HG03025 (cell line): ENCODE results near the gene TADA1.
"Not testable (repeated sequence)": the region's sequence is repeated elsewhere in the genome, so short reads cannot be mapped to it uniquely, and the experiment has no call there.

Source experiments
- ATAC-seq: cut with Tn5 transposase; IDR thresholded peaks from one replicate; pipeline ENCODE4 v1.9.1; 2021; ENCODE audit warnings: mild to moderate bottlenecking, moderate library complexity; ENCODE audit not compliant: unreplicated experiment, low FRiP score

TADA1 gene

GRCh38 chr1:166848193-166848592 lies 27.9 kb downstream of the TADA1 start:
- no peak for ATAC-seq

GRCh38 chr1:166844791-166845190 lies 31.3 kb downstream of the TADA1 start:
- ATAC-seq = no peak

GRCh38 chr1:166843769-166844596 lies 32.1 kb downstream of the TADA1 start:
- no peak for ATAC-seq

DNA sequence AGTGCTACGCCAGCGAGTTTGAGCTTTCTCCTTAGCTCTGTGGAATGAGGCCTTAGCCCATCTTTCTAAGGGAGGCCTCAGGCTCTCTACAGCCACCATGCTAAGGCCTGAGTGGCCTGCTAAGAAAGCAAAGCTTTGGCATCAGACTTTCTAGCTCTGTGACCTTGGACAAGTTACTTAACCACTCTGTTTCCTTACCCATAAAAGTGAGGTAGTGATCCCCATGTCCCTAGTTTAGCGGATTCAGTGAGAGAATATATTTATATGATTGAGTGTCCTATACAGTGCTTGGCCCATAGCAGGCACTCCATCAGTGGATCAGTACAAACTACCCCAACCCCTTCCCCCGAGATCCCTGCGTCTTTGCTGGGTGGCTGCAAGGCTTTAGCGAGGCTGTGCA lies 32.7 kb downstream of the TADA1 start:
- no peak for ATAC-seq

GRCh38 chr1:166840309-166841274 lies 35.5 kb downstream of the TADA1 start:
- ATAC-seq = no peak

GRCh38 chr1:166839600-166840308 lies 36.3 kb downstream of the TADA1 start:
- peak; percentile 32 for ATAC-seq

DNA sequence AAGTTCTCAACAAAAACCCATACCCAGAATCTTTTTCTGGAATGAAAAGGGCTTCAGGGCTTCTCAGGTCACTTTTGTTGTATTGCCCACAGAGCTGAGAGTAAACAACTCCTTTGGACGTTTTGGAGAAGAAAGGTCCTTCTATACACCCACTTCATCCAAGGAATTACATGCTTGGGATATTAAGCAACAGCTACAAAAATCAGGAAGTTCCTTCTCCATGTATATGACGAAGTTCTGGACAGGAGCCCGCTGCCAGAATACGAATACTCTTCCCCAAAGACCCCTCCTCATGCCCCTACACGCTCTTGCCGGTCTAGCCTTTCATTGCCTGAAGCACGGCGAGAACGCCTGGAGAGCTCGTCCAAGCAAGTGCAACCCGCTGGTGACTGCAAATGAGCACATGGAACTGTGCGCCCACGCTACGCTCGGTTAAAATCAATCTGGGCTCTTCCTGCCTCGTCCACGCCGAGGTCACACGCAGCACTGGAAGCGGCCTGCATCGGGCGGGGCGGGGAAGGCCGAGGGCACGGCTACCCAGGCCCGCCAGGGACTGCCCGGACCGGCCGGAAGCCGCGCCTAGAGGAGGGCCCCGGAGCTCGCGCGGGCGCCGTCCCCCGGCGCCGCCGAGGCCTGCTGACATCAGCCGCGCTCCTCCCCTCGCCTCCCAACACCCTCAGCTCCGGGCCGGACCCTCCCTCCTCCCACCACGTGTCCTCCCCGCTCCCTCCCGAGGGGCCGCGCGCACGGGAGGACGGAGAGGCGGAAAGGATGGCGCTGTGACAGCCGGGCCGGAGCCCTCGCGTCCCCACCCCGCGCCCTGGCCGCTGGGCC lies 37.1 kb downstream of the TADA1 start, which contains the start of gene POGK:
Gene POGK (plus strand): TSS at position 710 of the 834 bp plus-strand sequence. CDS start 1,482 bp downstream, outside the sequence.
- peak; percentile 94 for ATAC-seq

- ATAC-seq = no peak
These were observed 39.3 kb downstream of the TADA1 start for GRCh38 chr1:166836733-166837132.

DNA sequence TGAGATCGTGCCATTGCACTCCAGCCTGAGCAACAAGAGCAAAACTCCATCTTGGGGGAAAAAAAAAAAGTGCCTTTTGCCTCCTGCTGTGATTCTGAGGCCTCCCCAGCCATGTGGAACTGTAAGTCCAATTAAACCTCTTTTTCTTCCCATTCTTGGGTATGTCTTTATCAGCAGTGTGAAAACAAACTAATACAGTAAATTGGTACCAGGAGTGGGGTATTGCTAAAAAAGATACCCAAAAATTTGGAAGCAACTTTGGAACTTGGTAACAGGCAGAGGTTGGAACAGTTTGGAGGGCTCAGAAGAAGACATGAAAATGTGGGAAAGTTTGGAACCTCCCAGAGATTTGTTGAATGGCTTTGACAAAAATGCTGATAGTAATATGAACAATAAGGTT lies 46.3 kb downstream of the TADA1 start:
- not testable (repeated sequence) for ATAC-seq

- no peak for ATAC-seq
These were observed 48.6 kb downstream of the TADA1 start for GRCh38 chr1:166827426-166827825.

DNA sequence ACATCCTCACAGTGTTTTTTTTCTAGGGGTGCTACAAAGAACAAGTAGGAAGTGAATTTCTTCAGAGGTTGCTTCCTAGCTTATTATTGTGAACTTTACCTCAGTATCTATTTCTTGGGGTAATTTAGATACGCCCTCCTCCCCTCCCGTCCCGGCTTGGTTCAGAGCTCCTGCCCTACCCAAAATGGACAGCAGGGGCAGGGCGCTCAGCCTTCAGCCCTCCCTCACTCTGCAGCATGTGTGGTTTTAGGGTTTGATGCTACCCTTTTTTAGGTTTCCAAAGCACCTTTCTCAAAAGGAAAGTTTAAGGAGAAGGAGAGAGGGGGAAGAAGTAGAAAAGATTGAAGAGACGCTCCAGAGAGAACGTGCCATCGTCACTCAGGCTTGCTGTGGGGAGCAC lies 53.7 kb downstream of the TADA1 start:
- ATAC-seq = no peak

- no peak for ATAC-seq
These were observed 56.1 kb downstream of the TADA1 start for GRCh38 chr1:166819974-166820373.

DNA sequence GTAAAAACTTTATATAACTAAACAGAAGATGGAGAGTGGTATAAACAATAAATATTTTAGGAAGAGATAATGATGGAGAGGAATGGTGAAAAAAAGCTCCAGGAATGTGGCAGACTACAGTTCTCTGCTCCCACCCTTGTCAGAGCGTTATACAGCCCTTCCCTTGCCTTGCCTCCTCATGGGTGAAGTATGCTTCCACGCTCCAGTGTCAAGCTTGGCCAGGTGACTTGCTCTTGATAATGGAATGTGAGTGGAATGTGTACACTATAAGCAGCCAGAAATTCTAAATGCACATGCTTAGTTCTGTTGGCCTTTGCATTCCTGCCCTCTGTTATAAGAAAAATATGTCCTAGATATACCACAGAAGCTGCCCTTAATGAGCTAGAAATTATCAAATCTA lies 61.5 kb downstream of the TADA1 start:
- ATAC-seq = no peak

GRCh38 chr1:166813508-166814223 lies 62.4 kb downstream of the TADA1 start:
- no peak for ATAC-seq

DNA sequence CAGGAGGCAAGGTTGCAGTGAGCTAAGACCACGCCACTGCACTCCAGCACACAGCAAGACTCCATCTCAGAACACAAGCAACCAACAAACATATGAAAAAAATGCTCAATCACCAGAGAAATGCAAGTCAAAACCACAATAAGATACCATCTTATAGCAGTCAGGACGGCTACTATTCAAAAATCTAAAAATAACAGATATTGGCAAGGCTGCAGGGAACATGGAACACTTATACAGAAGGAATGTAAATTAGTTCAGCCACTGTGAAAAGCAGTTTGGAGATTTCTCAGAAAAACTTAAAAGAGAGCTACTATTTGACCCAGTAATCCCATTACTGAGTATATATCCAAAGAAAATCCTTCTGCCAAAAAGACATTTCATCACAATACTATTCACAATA lies 64.4 kb downstream of the TADA1 start:
- no peak for ATAC-seq

- no peak for ATAC-seq
These were observed 67.1 kb downstream of the TADA1 start for GRCh38 chr1:166808952-166809351.
